WTC11 (cell line): Measurements from ENCODE around the gene TUBGCP6. TPM values are rescaled to one million over a fixed set of nuclear protein-coding genes. Genes with fewer than 3 reads are reported as not detected.

Experiments used
- ATAC-seq: fragments of 200-7000 bp; cut with Tn5 transposase; 2 replicates; pipeline ENCODE4 v1.10.0; 2021; ENCODE audit warnings: mild to moderate bottlenecking, moderate library complexity
- CTCF ChIA-PET: fragments of 300-600 bp; sonication (Branson Sonifier 250); formaldehyde crosslinking; loops from one replicate; lab custom pipeline; 2021; ENCODE audit warnings: antibody characterized with exemption; lab: Charles Lee
- POLR2A ChIA-PET: fragments of 350-600 bp; sonication (Branson Sonifier 250); formaldehyde crosslinking; loops from one replicate; lab custom pipeline; 2021; ENCODE audit warnings: antibody characterized with exemption; lab: Charles Lee
- DNase-seq: peaks from one replicate; pipeline ENCODE4 v3.0.0; 2021; ENCODE audit warnings: low spot score
- H3K27ac Mint-ChIP-seq: 2 replicates; pipeline ENCODE4 v1.8.0; 2021; ENCODE audit warnings: mixed read lengths
- H3K27me3 Mint-ChIP-seq: 2 replicates; pipeline ENCODE4 v1.8.0; 2021; ENCODE audit warnings: low read depth, mild to moderate bottlenecking, moderate library complexity, mixed read lengths
- H3K36me3 Mint-ChIP-seq: 2 replicates; pipeline ENCODE4 v1.8.0; 2021; ENCODE audit warnings: mixed read lengths
- H3K4me1 Mint-ChIP-seq: 2 replicates; pipeline ENCODE4 v1.8.0; 2022; ENCODE audit warnings: mixed read lengths
- H3K4me3 Mint-ChIP-seq: 2 replicates; pipeline ENCODE4 v1.8.0; 2021; ENCODE audit warnings: mild to moderate bottlenecking, moderate library complexity, mixed read lengths
- H3K9me3 Mint-ChIP-seq: 2 replicates; pipeline ENCODE4 v1.8.0; 2021; ENCODE audit warnings: mixed read lengths
- ATF2 ChIP-seq: sonication (generic); formaldehyde crosslinking; IDR thresholded peaks from 2 replicates; pipeline ENCODE4 v1.8.1; 2022; ENCODE audit warnings: low read depth, missing genetic modification reagents, borderline replicate concordance
- ATF3 ChIP-seq: sonication (generic); formaldehyde crosslinking; conservative IDR thresholded peaks from 2 replicates; pipeline ENCODE4 v1.8.1; 2022; ENCODE audit warnings: mild to moderate bottlenecking, missing genetic modification reagents
- IRF1 ChIP-seq: sonication (generic); formaldehyde crosslinking; IDR thresholded peaks from 2 replicates; pipeline ENCODE4 v1.8.0; 2023; ENCODE audit warnings: missing genetic modification reagents
- IRF2 ChIP-seq: sonication (generic); formaldehyde crosslinking; IDR thresholded peaks from 2 replicates; pipeline ENCODE4 v1.8.0; 2022; ENCODE audit warnings: low read depth, missing genetic modification reagents, borderline replicate concordance
- NR1H2 ChIP-seq: sonication (generic); formaldehyde crosslinking; IDR thresholded peaks from 2 replicates; pipeline ENCODE4 v1.9.0; 2021; ENCODE audit warnings: mild to moderate bottlenecking, moderate library complexity, missing genetic modification reagents
- SP1 ChIP-seq: sonication (generic); formaldehyde crosslinking; conservative IDR thresholded peaks from 2 replicates; pipeline ENCODE4 v1.8.1; 2022; ENCODE audit warnings: missing genetic modification reagents
- TEAD4 ChIP-seq: sonication (generic); formaldehyde crosslinking; IDR thresholded peaks from 2 replicates; pipeline ENCODE4 v1.8.0; 2022; ENCODE audit warnings: mild to moderate bottlenecking, missing genetic modification reagents
- TP53 ChIP-seq: sonication (generic); formaldehyde crosslinking; IDR thresholded peaks from 2 replicates; pipeline ENCODE4 v1.8.1; 2023; ENCODE audit warnings: mild to moderate bottlenecking, missing genetic modification reagents
- ZBTB21 ChIP-seq: sonication (generic); formaldehyde crosslinking; IDR thresholded peaks from 2 replicates; pipeline ENCODE4 v1.8.1; 2023; ENCODE audit warnings: mild to moderate bottlenecking, missing genetic modification reagents, borderline replicate concordance
- ZMAT4 ChIP-seq: fragments of 250-450 bp; sonication (Bioruptor Pico); IDR thresholded peaks from 2 replicates; pipeline ENCODE4 v1.9.0; 2021; ENCODE audit warnings: mild to moderate bottlenecking
- ZNF671 ChIP-seq: fragments of 250-450 bp; sonication (Bioruptor Pico); IDR thresholded peaks from 2 replicates; pipeline ENCODE4 v1.8.0; 2021; ENCODE audit warnings: mild to moderate bottlenecking
- total RNA-seq: library from RNA; stranded (reverse); gene quantifications from 3 replicates; pipeline ENCODE4 v1.2.3, GENCODE V29; 2021

The TUBGCP6 gene
- total RNA-seq, 1 experiment from 2014 or later = 45.4 TPM

- DNase-seq (no peak), ATAC-seq (peak; percentile 10)
- Mint-ChIP-seq H3K4me3 (peak overlapping the region; percentile 99), H3K4me1 (peaks cover 19% of the 10 kb centered on the region), H3K36me3 (0 out of 2 replicates have a peak, but pooled peaks cover 2% of the 10 kb centered on the region), H3K27ac (peak overlapping the region; percentile 99), H3K9me3 (no peaks in the 10 kb centered on the region), H3K27me3 (no peaks in the 10 kb centered on the region; the same call in 1 of the 2 replicates)
- POLR2A ChIA-PET = no interaction called here
- CTCF ChIA-PET = interaction anchor here (2.0 kb wide), 1 partner anchor 96 kb away, joined by 5 read pairs; no protein-coding TSS in a partner anchor
- 0 out of 2 replicates have a peak, but pooled peaks have one; percentile 28 for TF ChIP-seq IRF1 (CRISPR knock-in tag)
- no peak for TF ChIP-seq ZMAT4 (CRISPR knock-in tag)
These were observed 620 bp upstream of the TUBGCP6 start for GRCh38 chr22:50245214-50246072.

- ChIA-PET POLR2A (no interaction called here), CTCF (interaction anchor here (0.7 to 1.1 kb wide), 6 partner anchors 9 to 97 kb away, joined by 3 to 5 read pairs (median 3); partner anchors contain the start of gene PLXNB2)
- TF ChIP-seq ZBTB21 (CRISPR knock-in tag) = no peak
- no peak for TF ChIP-seq IRF2 (CRISPR knock-in tag)
- no peak for TF ChIP-seq ATF2 (CRISPR knock-in tag)
- DNase-seq = no peak
- H3K9me3 Mint-ChIP-seq = no peaks in the 10 kb centered on the region
- peaks cover 16% of the 10 kb centered on the region for H3K4me1 Mint-ChIP-seq
- peak overlapping the region; percentile 99 for H3K4me3 Mint-ChIP-seq
- peak overlapping the region; percentile 99; the same call in 1 of the 2 replicates for H3K27ac Mint-ChIP-seq
- no peaks in the 10 kb centered on the region for H3K27me3 Mint-ChIP-seq
- ATAC-seq = no peak; the same call in 1 of the 2 replicates
- H3K36me3 Mint-ChIP-seq = 0 out of 2 replicates have a peak, but pooled peaks cover 2% of the 10 kb centered on the region
These were observed 971 bp downstream of the TUBGCP6 start for GRCh38 chr22:50243685-50244419.

GRCh38 chr22:50242406-50242949 lies 2.3 kb downstream of the TUBGCP6 start:
- Mint-ChIP-seq H3K27ac (no peak overlapping the region), H3K9me3 (no peaks in the 10 kb centered on the region), H3K4me3 (peak overlapping the region; percentile 99), H3K27me3 (no peaks in the 10 kb centered on the region), H3K36me3 (0 out of 2 replicates have a peak, but pooled peaks cover 2% of the 10 kb centered on the region)
- no peak for ATAC-seq
- no peak for DNase-seq
- POLR2A ChIA-PET = interaction anchor here (0.6 to 0.7 kb wide), 2 partner anchors 52 to 269 kb away, joined by 3 to 5 read pairs; no protein-coding TSS in a partner anchor
- TF ChIP-seq ZNF671 (CRISPR knock-in tag) (no peak), ATF3 (no peak)
- TF ChIP-seq, all 79 proteins: peak for 0
- peaks cover 16% of the 10 kb centered on the region for H3K4me1 Mint-ChIP-seq
- CTCF ChIA-PET = interaction anchor here (1.1 kb wide), 2 partner anchors 8 to 10 kb away, joined by 3 to 8 read pairs; partner anchors contain the start of gene HDAC10

GRCh38 chr22:50238755-50239154 lies 6.1 kb downstream of the TUBGCP6 start:
- Mint-ChIP-seq H3K4me1 (peaks cover 10% of the 10 kb centered on the region), H3K27ac (no peak overlapping the region)
- POLR2A ChIA-PET = no interaction called here

More at GRCh38 chr22:50238755-50239154, 6.1 kb downstream of the TUBGCP6 start:
- DNase-seq (no peak), ATAC-seq (no peak)
- Mint-ChIP-seq H3K9me3 (peaks cover 11% of the 10 kb centered on the region), H3K36me3 (peaks cover 10% of the 10 kb centered on the region), H3K27me3 (no peaks in the 10 kb centered on the region), H3K4me3 (no peak overlapping the region)
- CTCF ChIA-PET = interaction anchor here (0.6 to 2.5 kb wide), 4 partner anchors 15 to 90 kb away, joined by 3 to 7 read pairs (median 4); no protein-coding TSS in a partner anchor
- TF ChIP-seq SP1 (no peak), NR1H2 (CRISPR knock-in tag) (no peak), TP53 (no peak), TEAD4 (CRISPR knock-in tag) (no peak)
